NCI-H1092 treated with DMSO at 0.1 percent for 48 hours (cell line): Measurements from ENCODE around the gene SNX20.

Experiments used
- DNase-seq: peaks from one replicate; lab custom pipeline; 2025; lab: John Stamatoyannopoulos, UW

SNX20 gene

DNA sequence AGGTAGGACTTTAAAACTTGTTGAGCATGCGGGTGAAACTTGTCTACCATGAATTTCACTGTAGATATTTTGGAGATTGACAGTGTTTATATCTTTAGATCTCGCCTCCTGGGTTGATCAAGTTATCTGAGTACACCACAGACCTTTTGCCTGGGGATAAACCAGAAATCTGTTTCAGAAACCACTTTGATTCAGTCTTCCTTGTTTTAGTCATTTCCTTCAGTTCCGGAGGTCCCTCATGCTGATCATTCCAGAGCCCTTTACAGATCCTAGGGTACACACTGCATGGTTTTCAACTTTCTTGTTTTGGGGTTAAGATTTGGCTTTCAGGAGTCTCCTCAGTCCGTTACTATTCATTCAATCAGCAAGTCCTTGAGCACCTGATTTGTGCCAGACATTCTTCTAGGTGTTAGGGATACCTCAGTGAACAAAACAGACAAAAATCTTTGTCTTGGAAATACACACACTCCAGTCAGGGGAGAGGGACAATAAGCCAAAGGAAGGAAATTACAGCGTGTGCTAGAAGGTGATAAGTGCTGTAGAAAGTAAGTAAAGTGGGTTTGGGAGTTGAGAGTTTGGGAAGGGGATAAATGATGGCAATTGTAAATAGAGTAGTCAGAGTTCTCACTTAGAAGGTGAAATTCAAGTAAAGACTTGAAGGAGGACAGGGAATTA, 24.5 kb upstream of the SNX20 start:
- DNase-seq, result no peak

DNA sequence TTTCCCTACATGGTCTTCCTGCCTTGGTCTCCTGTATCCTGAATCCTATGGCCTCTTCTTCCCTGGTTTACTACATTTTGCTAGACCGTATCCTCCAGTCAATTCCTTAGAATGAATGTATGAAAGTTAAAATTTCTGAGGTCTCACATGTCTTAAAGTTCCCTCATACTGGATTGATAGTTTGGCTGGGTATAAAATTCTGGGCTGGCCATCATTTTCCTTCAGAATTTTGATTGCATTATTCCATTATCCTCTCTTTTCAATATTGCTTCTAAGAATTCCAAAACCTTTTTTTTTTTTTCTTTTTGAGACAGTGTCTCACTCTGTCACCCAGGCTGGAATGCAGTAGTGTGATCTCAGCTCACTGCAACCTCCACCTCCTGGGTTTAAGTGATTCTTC, 23.1 kb upstream of the SNX20 start:
- DNase-seq, result no peak

DNA sequence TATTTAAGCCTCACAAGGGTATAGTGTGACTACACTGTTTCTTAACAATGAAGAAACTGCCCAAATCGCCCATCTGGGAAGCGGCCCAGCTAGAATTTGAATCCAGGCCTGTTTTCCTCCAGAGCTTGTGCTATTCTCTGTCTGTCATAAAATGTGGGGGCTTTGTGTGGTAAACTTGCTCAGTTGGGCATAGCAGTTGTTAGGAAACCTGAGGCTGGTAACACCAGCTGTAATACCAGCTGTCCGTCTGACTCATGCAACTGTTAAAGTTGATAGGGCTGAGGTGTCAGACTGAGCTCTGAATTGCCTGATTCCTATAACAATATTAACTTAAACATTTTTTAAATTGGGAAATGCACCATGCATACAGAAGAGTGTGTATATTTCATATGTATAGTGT, 21.6 kb upstream of the SNX20 start:
- DNase-seq, result no peak

DNA sequence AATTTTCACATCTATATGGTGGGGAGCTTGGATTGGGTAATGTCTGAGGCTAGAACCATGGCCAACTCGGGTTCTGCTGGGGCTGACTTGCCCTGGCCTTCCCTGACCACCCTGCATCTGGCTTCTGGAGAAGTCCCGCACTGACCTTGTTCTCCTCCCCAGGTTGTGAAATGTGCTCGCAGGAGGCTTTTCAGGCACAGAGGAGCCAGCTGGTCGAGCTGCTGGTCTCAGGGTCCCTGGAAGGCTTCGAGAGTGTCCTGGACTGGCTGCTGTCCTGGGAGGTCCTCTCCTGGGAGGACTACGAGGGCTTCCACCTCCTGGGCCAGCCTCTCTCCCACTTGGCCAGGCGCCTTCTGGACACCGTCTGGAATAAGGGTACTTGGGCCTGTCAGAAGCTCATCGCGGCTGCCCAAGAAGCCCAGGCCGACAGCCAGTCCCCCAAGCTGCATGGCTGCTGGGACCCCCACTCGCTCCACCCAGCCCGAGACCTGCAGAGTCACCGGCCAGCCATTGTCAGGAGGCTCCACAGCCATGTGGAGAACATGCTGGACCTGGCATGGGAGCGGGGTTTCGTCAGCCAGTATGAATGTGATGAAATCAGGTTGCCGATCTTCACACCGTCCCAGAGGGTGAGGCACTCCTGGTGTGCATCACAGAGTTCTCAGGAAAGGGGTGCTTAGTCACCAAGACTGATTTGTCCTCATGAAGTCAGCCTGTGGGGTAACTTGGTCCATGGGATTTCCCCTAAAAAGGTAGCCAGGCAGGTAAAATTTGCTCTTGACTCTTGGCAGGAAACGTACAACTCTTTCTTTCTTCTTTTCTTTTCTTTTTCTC, 18.4 kb upstream of the SNX20 start:
- DNase-seq, result no peak

DNA sequence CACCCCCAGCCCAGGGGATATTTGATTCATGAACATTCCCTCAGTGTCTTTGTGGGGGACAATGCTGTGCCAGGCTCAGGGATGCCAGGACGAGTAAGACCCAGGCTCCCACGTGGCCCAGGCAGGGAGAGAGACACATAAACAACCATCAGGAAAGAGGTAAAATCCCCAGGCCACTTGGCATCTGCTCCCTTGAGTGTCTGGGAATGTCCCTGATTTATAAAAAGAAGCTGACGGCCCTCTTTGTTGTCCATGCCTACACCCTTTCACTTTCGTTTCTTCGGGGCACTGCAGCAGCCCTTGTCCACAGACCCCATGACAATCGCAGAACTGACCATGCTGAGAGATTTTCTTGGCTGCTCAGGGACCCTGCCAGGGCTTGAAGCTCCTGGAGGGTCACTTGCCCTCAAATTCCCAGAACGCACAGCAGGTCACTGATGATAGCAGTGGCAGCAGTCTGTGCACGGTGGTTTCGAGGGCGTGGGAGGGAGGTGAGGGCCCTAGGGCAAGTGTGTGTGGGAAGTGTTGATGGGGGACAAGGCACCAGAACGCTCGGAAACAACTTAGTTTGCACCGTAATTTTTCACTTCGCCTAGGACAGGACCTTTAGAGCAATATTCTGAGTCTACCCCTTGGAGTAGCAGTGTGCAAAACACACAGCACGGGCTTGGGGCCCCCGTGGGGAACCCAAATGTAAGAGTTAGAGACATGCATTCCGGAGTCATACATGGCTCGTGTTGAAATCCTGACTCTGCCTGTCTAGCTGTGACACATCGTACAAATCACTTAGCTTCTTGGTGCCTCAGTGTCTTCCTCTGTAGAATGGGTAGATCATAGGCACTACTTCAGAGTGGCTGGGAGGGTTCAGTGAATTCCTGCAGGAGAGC, 17.0 kb upstream of the SNX20 start:
- no peak for DNase-seq

DNA sequence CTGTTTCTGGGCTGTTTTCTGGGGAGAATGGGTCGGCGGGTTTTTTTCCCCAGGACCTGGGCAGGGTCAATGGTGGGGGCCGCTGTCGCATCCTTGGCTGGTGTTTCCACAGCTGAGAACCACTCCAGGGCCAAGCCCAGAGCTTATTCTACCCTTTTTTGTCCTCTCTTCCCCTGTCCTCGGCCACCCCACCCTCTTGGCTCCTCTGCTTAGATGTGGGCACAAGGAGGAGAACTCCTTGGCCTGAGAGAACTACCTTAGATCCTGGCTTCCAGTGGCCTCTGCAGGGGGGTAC, 16.3 kb upstream of the SNX20 start:
- DNase-seq, result no peak

DNA sequence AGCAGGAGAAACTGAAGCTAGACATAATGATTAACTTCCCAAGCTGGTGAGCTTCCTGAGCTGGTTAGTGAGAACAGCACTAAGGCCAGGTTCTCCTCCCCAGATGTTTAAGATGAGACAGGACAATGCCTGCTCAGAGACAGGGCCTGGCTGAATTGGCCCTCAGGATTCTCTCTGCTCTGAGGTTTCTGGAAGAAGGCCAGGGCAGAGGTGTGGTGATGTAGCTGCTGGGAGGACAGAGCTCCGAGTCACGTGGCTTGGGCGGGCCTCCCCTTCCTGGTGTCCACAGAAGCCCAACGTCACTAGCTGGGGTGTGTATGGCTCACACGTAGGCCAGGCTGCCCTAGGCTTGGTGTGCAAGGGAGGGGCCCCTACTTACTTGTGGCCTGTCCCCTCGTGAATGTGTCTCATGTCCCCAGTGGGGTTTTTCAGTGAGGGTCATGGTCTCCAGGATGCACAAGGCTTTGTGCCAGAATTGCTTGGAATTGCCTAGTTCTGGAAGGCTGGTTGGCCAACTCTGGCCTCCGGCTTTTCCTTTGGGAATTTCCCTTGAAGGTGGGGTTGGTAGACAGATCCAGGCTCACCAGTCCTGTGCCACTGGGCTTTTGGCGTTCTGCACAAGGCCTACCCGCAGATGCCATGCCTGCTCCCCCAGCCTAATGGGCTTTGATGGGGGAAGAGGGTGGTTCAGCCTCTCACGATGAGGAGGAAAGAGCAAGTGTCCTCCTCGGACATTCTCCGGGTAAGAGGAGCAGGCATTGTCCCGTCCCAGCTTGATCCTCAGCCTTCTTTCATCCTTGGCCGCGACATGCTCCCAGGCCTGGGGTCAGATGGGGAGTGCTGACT, 15.7 kb upstream of the SNX20 start:
- no peak for DNase-seq

DNA sequence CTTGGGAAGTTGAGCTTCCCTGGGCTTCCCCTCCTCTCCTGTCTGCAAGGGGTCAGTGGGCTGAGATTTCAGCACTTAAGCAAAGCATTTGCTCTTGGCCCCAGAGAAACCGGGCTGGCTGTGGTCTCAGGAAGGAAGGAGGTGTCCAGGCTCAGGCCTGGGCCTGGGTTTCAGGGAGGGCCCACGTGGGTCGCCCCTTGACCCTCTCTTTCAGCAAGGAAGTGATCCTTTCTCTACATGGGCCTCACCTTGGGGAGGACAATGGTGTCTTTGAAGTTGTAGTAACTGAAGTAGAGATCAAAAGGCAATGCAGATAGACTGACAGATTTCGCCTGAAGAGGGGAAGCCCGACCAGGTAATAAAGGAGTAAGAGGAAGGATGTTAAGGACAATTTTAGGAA, 15.0 kb upstream of the SNX20 start:
- DNase-seq, result no peak

DNA sequence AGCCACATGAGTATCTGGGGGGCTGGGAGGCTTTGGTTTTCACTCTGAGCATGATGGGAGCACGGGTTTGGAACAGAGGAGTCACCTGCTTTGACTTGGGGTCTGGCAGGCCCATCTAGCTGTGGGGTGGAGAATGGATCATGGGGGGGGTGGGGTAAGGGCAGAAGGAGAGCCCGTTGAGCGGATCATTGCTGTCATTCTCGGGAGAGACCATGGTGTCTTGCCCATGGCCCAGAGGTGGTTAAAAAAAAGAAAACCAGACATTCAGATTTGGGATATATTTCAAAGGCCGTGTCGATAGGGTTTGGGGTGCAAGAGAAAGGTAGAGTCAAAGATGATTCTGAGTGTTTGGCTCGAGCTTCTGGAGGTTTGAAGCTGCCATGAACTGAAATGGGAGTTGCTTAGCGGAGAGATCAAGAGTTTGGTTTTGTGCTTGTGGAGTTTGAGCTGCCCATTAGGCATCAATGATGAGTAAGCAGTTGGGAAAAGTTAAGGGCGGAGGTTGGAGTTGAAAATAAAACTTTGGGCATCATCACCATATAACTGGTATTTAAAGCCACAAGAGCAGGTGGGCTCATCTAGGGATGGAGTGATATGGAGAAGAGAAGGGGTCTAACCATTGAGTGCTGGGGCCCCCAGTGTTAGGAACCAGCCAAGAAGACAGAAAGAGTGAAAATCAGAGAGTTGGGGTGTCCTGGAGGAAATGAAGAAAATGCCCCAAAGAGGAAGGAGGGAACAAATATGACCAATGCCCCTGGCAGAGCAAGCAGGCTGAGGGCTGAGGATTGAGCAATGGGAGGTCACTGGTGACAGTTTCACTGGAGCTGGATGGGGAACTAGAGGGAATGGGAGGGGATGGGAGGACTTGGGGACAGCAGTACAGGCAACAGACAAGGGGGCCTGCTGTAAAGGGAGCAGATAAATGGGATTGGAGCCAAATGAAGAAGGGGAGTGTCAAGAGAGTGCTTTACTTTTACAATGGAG, 14.2 kb upstream of the SNX20 start:
- no peak for DNase-seq

DNA sequence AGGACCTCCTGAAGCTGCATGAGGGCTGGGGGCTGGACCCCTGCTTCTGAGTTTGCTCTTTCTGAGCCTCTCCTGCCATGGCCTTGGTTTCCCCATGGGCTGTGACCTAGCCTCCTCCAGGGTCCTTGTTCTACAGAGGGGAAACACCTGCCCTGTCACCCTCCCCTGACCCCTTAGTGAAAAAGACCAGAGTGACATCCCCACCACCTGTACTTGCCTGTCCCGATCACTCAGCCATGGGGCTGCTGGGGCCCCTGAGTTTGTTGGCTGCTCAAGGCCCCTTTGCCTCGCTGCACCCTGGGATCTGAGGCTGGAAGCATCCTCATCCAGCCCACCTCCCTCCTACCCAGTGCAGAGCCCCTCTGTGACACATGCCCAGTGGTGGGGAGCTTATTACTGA, 13.1 kb upstream of the SNX20 start:
- no peak for DNase-seq

DNA sequence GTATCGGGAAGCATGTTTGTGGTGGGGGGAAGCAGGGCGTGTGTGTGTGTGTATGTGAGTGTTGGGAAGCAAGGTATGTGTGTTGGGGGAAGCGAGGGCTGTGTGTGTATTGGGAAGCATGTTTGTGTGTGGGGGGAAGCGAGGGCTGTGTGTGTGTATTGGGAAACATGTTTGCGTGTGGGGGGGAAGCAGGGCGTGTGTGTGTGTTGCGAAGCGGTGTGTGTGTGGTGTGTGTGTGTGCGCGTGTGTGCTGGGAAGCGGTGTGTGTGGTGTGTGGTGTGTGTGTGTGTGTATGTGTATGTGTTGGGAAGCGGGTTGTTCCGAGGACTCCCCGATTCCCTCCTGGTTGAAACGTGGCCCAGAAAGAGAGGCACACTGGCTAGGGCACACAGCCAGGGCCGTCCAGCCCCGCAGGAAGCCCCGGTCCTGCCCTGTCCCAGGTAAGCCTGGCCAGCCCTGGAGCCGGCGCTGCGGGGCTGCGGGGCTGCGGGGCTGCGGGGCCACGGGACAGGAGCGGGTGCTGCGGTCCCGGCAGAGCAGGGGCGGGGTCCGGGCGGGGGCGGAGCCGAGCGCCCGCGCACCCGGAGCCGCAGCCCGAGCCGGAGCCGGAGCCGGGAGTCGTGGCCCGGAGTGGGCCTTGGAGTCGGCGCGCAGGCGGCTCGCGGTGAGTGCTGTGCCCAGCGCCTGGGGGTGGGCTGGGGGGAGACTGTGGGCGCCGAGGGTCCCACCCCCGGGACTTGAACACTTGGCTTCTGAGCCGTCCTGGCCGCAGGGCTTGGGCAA, 12.1 kb upstream of the SNX20 start, which contains the start of gene NOD2:
NOD2 (plus strand) TSS at position 608 of the 783 bp plus-strand sequence. CDS start 5,890 bp downstream, outside the sequence.
- no peak for DNase-seq

DNA sequence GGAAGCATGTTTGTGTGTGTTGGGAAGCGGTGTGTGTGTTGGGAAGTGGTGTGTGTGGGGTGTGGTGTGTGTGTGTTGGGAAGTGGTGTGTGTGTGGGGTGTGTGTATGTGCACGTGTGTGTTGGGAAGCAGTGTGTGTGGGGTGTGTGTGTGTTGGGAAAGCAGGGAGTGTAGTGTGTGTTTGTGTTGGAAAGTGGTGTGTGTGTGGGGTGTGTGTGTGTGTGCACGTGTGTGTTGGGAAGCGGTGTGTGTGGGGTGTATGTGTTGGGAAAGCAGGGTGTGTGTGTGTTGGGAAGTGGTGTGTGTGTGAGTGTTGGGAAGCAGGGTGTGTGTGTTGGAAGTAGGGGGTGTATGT, 11.5 kb upstream of the SNX20 start:
- no peak for DNase-seq

DNA sequence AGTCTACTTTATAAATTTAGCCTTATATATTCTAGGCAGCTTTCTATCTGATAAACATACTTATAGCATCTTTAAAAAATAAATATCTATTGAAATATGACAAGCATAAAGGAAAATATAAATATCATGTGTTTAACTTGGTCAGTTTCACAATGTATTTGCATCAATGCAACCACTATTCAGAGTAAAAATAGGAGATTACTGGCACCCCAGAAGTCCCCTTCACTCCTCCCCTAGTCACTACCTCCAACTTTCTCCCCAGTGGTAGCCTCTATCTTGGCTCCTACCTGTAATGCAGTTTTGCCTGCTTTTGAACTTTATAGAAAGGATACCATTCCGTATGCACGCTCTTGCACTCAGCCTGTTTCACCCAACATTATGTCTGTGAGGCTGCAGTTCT, 9.1 kb upstream of the SNX20 start:
- no peak for DNase-seq

DNA sequence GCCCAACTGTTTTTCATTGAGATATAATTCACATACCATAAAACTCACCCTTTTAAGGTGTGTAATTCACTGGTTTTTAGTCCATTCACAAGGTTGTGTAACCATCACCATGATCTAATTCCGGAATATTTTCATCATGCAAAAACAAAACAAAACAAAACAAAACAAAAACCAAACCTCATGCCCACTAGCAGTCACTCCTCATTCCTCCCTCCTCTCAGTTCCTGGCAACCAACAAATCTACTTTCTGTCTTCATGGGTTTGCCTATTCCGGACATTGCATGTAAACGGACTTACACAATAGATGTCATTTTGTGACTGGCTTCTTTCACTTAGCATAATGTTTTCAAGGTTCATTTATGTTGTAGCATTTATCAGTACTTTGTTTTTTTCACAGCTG, 7.8 kb upstream of the SNX20 start:
- no peak for DNase-seq

DNA sequence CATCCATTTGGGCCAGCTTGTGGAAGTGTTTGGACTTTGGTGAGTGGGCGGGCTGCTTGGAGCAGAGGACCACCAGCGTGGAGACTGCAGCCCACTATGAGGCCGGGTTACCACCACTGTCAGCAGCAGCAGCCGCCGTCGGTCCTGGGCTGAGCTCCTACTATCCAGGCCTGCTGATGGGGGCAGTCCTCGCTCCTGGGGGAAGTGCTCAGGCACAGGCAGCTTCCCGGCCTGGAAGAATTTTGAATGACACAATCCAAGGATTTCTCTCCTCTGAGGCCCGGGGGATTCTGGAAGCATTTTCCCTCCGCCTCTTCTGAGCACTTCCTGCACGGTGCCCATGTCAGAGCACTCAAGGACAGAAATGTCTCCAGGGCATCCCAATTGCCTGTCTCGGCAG, 7.0 kb upstream of the SNX20 start:
- no peak for DNase-seq

DNA sequence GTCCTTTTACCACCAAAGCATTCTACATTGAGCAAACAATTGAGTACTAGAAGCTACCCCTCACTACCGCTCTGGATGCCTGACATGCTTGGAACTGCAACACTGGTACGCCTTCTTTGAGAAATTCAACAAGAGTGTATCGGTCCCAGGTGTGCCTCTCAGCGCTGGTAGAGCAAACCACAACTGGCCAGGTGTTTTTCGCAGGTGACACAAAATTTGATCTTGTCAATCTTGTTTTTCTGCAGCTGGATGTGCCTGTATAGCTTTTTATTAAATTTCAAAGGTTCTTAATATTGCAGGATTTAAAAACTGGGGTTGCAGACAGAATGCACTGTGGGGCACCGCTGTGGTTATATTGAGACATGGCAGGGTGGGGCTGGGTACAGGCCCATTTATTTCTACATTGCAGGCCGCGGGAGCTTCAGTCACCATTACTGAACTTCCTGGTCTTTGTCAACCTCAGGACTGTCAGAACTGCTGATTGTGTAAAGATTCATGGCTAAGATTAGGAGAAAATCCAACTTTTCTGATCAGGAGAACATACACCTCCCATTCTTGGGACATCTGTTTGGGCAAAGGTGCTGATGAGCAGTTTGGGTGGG, 4.5 kb upstream of the SNX20 start:
- no peak for DNase-seq

DNA sequence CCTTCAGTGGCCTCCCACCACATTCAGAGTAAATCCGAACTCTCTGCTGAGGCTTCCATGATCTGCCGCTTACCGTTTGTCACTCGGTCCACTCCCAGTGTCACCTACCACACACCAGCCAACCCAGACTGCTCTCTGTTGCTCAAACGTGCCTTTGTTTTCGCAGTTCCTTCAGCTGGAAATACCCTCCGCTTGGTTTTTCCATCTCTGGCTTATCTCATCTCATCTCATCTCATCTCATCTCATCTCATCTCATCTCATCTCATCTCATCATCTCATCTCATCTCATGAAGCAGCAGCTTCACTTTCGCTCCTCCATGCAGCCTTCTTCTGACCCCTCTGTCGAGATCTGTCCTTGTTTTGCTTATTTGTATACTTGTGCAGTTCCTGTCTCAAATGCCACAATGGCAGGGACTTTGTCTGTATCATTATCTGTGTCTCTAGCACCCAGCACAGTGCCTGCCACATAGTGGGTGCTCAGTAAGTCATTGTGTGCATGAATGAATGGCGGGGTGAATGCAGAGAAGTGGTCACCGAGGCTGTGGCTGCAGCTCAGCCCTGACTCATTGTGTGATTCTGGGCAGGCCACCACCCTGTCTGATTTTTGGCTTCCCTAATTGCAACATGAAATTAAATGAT, 3.8 kb upstream of the SNX20 start:
- no peak for DNase-seq

DNA sequence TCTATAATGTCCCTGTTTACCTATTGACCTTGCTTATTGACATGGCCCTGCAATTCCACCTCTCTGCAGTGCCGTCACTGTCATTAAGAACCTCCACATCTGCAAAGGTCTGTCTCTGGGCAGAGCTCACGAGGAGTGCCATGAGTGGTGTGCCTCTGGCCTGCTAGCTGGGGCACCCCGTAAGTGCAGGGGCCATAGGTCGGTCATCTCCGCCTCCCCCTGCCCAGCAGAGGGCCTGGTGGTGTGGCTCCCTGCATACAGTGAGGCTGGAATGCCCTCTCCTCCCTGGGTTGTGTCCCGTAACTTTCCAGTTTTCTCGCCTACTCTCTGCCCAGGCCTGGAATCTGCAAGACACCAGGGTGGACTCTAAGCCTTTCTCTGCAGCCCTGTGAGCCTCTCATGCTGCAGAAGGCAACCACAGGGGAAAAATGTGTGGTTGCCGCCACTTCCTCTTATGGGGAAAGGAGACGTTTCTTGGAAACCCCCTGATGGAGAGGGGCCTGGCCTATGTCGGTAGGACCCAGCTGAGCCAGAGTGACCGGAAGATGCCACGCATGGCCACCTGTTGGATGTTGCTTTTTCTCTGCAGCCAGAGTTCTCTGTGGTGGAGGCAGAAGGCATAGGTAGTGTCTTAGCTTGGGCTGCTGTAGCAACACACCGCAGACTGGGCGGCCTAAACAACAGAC, 2.7 kb upstream of the SNX20 start:
- DNase-seq, result no peak

DNA sequence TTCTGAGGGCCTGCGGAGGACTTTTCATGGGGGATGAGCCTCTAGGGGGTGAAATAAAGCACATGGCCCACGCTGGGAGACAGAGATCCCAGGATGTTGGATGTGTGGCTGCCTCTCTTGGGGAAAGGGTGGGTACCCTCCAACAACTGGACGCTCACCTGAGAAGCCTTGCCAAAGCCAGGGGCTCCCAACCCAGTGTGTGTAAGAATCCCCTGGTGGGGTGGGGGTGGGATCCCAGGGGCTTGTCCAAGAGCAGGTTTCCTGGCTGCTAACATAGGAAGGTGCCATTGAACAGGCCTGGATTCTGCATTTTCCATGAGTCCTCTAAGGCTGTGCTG, 587 bp downstream of the SNX20 start:
- DNase-seq, result no peak
